Measurements from ENCODE around the gene PDS5A.

DNA sequence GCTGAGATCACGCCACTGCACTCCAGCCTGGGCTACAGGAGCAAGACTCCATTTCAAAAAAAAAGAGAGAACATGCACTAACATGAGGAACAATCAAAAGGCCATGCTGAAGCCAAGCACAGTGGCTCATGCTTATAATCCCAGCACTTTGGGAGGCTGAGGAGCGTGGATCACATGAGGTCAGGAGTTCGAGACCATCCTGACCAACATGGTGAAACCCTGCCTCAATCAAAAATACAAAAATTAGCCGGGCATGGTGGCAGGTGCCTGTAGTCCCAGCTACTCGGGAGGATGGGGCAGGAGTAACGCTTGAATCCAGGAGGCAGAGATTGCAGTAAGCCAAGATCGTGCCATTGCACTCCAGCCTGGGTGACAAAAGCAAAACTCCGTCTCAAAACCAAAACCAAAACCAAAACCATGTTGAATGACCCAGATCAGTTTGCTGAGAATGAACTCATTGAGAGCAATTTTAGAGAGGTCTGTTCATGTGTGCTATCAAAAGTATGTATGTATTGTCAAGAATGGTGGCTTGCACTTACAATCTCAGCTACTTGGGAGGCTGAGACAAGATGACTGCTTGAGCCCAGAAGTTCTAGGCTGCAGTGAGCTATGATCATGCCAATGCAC is 44.8 kb downstream of the PDS5A start:
- TF ChIP-seq CTCF (IDR thresholded peaks at IDR 0.05; ENCODE audit: low read length) (no peak), EZH2phosphoT487 (IDR thresholded peaks at IDR 0.05; ENCODE audit: low read length) (no peak)

All from MM.1S (cell line).